K562 (cell line): Measurements from ENCODE around the gene SCGB1A1. TPM values are rescaled to one million over a fixed set of nuclear protein-coding genes. Genes with fewer than 3 reads are reported as not detected.

Experiments used
- ERF ChIP-seq: fragments of 450-650 bp; formaldehyde crosslinking; IDR thresholded peaks from 2 replicates; pipeline ENCODE4 v1.4.0; 2020; ENCODE audit warnings: mild to moderate bottlenecking, mixed read lengths
- MCM2 ChIP-seq: fragments of 450-650 bp; IDR thresholded peaks from 2 replicates; pipeline ENCODE4 v1.6.1; 2017; ENCODE audit warnings: low read depth, mild to moderate bottlenecking
- NEUROD1 ChIP-seq: fragments of 150-350 bp; IDR thresholded peaks from 2 replicates; pipeline ENCODE4 v1.6.1; 2014; ENCODE audit warnings: borderline replicate concordance, low read length, low read depth; ENCODE audit not compliant: partially characterized antibody
- TBL1XR1 ChIP-seq, 2 experiments: IDR thresholded peaks; 2 replicates each; pipeline ENCODE4 v1.6.1; 2012; ENCODE audit warnings: improper control_type of control experiment in 2 of 2, low read length in 2 of 2, mild to moderate bottlenecking in 1 of 2
- TFAM ChIP-seq: fragments of 250-450 bp; sonication (Bioruptor Pico); conservative IDR thresholded peaks from 2 replicates; pipeline ENCODE4 v1.5.0; 2021; ENCODE audit warnings: mild to moderate bottlenecking, moderate library complexity
- ZNF12 ChIP-seq: sonication (generic); formaldehyde crosslinking; IDR thresholded peaks from 2 replicates; pipeline ENCODE4 v1.4.0; 2020; ENCODE audit warnings: mild to moderate bottlenecking, missing genetic modification reagents
- ZNF3 ChIP-seq: fragments of 250-450 bp; sonication (Bioruptor Pico); IDR thresholded peaks from 2 replicates; pipeline ENCODE4 v1.5.0; 2021; ENCODE audit warnings: mild to moderate bottlenecking, moderate library complexity
- polyA plus RNA-seq, 8 experiments: library from polyadenylated mRNA; depleted of rRNA in 4 of 8; stranded (reverse) in 5 of 8; unstranded in 3 of 8; fragments of >200 nt; fragmentation: Nextera tagmentation in 2 of 8; fragmentation: Illumina TruSeq in 1 of 8; extraction: Ambion mirVana in 2 of 8; extraction: Trizol in 1 of 8; gene quantifications; 2 replicates each; pipeline versions ENCODE4 v1.2.1 to v1.2.3, GENCODE V29; 2011 to 2014; ENCODE audit warnings: inconsistent platforms in 1 of 8, missing spikeins in 1 of 8
- total RNA-seq, 7 experiments: library from RNA; depleted of rRNA in 6 of 7; stranded (reverse); fragments of >200 nt in 6 of 7; fragmentation: Illumina TruSeq in 2 of 7; extraction: Trizol in 2 of 7; gene quantifications; 2 replicates each; pipeline versions ENCODE4 v1.2.1 to v1.2.3, GENCODE V29; 2011 to 2021; ENCODE audit warnings: low replicate concordance in 1 of 7
- TF ChIP-seq, protein P1 (sequence below): fragments of 250-450 bp; sonication (Bioruptor Pico); IDR thresholded peaks from 2 replicates; pipeline ENCODE4 v1.4.0; 2020; ENCODE audit warnings: mild to moderate bottlenecking, moderate library complexity, borderline replicate concordance
- TF ChIP-seq, protein P2 (sequence below): fragments of 450-650 bp; IDR thresholded peaks from 2 replicates; pipeline ENCODE4 v1.6.1; 2016; ENCODE audit warnings: mild to moderate bottlenecking, moderate library complexity
- TF ChIP-seq, protein P3 (sequence below): IDR thresholded peaks from 2 replicates; pipeline ENCODE4 v1.6.1; 2016; ENCODE audit warnings: missing genetic modification characterization, missing compliant biosample characterization

SCGB1A1 gene
- total and polyA plus RNA-seq, 9 of the 15 experiments (the other 6 are each of a cell fraction or from before 2014, with no cell fraction given) = 0.55 TPM; not detected in 8

DNA sequence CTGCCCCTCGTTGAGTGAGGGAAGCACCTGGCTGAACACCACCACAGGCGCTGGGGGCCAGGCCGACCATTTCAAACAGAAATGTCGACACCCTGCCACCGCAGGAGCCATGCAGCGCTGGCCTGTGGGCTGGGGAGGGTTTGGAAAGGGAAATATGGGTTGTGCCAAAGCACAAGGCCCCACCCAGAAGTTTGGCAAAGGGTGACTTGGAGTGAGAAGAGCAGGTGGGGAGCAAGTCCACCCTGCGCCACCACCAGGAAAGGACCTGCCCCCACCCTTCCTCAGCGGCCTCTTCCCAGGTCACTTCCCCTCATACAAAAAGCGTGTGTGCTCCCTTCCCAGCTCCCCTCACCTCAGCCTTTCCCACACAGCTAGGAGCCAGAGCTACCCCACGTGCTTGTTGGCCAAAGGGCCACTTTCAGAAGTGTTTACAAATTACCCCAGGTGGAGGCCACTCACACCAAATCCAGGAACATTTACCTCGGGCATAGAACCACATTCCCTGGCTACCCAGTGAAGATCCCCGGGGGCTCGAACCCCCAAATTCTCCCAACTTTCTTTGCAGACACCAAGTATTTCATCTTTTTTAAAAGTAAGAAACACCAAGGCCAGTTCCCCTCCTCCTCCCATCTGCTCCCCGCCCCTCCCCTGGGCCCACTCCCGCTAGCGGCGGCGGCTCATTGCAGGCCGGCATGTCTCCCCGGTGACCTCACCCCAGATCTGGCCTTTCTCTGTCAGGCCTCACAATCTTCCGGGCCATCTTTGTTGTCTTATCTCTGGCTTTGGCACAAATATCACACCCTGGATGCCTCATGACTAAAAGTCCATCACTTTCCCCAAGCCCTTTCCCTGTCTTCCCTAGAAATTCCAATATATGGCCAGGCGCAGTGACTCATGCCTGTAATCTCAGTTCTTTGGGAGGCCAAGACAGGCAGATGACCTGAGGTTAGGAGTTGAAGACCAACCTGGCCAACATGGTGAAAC is 20.5 kb upstream of the SCGB1A1 start (continued):
- TF ChIP-seq MCM2 (no peak), ZNF3 (CRISPR knock-in tag) (no peak), ERF (CRISPR knock-in tag) (no peak), TFAM (no peak), TBL1XR1 (IDR thresholded peaks at IDR 0.05; ENCODE audit: low read length in 2 of 2) (no peak), NEUROD1 (no peak), ZNF12 (CRISPR knock-in tag) (no peak)
- TF ChIP-seq, protein P1, sequence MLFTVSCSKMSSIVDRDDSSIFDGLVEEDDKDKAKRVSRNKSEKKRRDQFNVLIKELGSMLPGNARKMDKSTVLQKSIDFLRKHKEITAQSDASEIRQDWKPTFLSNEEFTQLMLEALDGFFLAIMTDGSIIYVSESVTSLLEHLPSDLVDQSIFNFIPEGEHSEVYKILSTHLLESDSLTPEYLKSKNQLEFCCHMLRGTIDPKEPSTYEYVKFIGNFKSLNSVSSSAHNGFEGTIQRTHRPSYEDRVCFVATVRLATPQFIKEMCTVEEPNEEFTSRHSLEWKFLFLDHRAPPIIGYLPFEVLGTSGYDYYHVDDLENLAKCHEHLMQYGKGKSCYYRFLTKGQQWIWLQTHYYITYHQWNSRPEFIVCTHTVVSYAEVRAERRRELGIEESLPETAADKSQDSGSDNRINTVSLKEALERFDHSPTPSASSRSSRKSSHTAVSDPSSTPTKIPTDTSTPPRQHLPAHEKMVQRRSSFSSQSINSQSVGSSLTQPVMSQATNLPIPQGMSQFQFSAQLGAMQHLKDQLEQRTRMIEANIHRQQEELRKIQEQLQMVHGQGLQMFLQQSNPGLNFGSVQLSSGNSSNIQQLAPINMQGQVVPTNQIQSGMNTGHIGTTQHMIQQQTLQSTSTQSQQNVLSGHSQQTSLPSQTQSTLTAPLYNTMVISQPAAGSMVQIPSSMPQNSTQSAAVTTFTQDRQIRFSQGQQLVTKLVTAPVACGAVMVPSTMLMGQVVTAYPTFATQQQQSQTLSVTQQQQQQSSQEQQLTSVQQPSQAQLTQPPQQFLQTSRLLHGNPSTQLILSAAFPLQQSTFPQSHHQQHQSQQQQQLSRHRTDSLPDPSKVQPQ (CRISPR knock-in tag) = no peak
- TF ChIP-seq, protein P2, sequence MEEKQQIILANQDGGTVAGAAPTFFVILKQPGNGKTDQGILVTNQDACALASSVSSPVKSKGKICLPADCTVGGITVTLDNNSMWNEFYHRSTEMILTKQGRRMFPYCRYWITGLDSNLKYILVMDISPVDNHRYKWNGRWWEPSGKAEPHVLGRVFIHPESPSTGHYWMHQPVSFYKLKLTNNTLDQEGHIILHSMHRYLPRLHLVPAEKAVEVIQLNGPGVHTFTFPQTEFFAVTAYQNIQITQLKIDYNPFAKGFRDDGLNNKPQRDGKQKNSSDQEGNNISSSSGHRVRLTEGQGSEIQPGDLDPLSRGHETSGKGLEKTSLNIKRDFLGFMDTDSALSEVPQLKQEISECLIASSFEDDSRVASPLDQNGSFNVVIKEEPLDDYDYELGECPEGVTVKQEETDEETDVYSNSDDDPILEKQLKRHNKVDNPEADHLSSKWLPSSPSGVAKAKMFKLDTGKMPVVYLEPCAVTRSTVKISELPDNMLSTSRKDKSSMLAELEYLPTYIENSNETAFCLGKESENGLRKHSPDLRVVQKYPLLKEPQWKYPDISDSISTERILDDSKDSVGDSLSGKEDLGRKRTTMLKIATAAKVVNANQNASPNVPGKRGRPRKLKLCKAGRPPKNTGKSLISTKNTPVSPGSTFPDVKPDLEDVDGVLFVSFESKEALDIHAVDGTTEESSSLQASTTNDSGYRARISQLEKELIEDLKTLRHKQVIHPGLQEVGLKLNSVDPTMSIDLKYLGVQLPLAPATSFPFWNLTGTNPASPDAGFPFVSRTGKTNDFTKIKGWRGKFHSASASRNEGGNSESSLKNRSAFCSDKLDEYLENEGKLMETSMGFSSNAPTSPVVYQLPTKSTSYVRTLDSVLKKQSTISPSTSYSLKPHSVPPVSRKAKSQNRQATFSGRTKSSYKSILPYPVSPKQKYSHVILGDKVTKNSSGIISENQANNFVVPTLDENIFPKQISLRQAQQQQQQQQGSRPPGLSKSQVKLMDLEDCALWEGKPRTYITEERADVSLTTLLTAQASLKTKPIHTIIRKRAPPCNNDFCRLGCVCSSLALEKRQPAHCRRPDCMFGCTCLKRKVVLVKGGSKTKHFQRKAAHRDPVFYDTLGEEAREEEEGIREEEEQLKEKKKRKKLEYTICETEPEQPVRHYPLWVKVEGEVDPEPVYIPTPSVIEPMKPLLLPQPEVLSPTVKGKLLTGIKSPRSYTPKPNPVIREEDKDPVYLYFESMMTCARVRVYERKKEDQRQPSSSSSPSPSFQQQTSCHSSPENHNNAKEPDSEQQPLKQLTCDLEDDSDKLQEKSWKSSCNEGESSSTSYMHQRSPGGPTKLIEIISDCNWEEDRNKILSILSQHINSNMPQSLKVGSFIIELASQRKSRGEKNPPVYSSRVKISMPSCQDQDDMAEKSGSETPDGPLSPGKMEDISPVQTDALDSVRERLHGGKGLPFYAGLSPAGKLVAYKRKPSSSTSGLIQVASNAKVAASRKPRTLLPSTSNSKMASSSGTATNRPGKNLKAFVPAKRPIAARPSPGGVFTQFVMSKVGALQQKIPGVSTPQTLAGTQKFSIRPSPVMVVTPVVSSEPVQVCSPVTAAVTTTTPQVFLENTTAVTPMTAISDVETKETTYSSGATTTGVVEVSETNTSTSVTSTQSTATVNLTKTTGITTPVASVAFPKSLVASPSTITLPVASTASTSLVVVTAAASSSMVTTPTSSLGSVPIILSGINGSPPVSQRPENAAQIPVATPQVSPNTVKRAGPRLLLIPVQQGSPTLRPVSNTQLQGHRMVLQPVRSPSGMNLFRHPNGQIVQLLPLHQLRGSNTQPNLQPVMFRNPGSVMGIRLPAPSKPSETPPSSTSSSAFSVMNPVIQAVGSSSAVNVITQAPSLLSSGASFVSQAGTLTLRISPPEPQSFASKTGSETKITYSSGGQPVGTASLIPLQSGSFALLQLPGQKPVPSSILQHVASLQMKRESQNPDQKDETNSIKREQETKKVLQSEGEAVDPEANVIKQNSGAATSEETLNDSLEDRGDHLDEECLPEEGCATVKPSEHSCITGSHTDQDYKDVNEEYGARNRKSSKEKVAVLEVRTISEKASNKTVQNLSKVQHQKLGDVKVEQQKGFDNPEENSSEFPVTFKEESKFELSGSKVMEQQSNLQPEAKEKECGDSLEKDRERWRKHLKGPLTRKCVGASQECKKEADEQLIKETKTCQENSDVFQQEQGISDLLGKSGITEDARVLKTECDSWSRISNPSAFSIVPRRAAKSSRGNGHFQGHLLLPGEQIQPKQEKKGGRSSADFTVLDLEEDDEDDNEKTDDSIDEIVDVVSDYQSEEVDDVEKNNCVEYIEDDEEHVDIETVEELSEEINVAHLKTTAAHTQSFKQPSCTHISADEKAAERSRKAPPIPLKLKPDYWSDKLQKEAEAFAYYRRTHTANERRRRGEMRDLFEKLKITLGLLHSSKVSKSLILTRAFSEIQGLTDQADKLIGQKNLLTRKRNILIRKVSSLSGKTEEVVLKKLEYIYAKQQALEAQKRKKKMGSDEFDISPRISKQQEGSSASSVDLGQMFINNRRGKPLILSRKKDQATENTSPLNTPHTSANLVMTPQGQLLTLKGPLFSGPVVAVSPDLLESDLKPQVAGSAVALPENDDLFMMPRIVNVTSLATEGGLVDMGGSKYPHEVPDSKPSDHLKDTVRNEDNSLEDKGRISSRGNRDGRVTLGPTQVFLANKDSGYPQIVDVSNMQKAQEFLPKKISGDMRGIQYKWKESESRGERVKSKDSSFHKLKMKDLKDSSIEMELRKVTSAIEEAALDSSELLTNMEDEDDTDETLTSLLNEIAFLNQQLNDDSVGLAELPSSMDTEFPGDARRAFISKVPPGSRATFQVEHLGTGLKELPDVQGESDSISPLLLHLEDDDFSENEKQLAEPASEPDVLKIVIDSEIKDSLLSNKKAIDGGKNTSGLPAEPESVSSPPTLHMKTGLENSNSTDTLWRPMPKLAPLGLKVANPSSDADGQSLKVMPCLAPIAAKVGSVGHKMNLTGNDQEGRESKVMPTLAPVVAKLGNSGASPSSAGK = peak; percentile 69
- TF ChIP-seq, protein P3, sequence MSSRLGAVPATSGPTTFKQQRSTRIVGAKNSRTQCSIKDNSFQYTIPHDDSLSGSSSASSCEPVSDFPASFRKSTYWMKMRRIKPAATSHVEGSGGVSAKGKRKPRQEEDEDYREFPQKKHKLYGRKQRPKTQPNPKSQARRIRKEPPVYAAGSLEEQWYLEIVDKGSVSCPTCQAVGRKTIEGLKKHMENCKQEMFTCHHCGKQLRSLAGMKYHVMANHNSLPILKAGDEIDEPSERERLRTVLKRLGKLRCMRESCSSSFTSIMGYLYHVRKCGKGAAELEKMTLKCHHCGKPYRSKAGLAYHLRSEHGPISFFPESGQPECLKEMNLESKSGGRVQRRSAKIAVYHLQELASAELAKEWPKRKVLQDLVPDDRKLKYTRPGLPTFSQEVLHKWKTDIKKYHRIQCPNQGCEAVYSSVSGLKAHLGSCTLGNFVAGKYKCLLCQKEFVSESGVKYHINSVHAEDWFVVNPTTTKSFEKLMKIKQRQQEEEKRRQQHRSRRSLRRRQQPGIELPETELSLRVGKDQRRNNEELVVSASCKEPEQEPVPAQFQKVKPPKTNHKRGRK = no peak
